Stimulated activated naive CD8-positive, alpha-beta T cell treated with anti-CD3 and anti-CD28 coated beads, Interleukin-15, amount 100 ng/mL, for 72 hours (primary cell): Measurements from ENCODE around the gene SLC66A2.
"Not testable (repeated sequence)": the region's sequence is repeated elsewhere in the genome, so short reads cannot be mapped to it uniquely, and the experiment has no call there.

Source experiments
- ATAC-seq: fragments of 150-1000 bp; cut with Tn5 transposase; 2 replicates; pipeline ENCODE4 v1.10.0; 2021; ENCODE audit warnings: mild to moderate bottlenecking, moderate library complexity
- DNase-seq, 2 donors: peaks; one replicate each; pipeline ENCODE4 v3.0.0; 2021 to 2022
- H3K27ac Mint-ChIP-seq, 2 donors: one replicate each; pipeline ENCODE4 v1.8.0; 2022; ENCODE audit warnings: mild to moderate bottlenecking in 2 of 2, mixed read lengths in 2 of 2, moderate library complexity in 2 of 2
- H3K27me3 Mint-ChIP-seq: one replicate; pipeline ENCODE4 v1.8.0; 2022; ENCODE audit warnings: mixed read lengths
- H3K4me1 Mint-ChIP-seq: one replicate; pipeline ENCODE4 v1.8.0; 2022; ENCODE audit warnings: mild to moderate bottlenecking, mixed read lengths
- H3K4me3 Mint-ChIP-seq, 2 donors: one replicate each; pipeline ENCODE4 v1.8.0; 2022; ENCODE audit warnings: mild to moderate bottlenecking in 2 of 2, mixed read lengths in 2 of 2, moderate library complexity in 1 of 2
- H3K9me3 Mint-ChIP-seq, 2 donors: one replicate each; pipeline ENCODE4 v1.8.0; 2022; ENCODE audit warnings: mixed read lengths in 2 of 2

SLC66A2 gene

DNA sequence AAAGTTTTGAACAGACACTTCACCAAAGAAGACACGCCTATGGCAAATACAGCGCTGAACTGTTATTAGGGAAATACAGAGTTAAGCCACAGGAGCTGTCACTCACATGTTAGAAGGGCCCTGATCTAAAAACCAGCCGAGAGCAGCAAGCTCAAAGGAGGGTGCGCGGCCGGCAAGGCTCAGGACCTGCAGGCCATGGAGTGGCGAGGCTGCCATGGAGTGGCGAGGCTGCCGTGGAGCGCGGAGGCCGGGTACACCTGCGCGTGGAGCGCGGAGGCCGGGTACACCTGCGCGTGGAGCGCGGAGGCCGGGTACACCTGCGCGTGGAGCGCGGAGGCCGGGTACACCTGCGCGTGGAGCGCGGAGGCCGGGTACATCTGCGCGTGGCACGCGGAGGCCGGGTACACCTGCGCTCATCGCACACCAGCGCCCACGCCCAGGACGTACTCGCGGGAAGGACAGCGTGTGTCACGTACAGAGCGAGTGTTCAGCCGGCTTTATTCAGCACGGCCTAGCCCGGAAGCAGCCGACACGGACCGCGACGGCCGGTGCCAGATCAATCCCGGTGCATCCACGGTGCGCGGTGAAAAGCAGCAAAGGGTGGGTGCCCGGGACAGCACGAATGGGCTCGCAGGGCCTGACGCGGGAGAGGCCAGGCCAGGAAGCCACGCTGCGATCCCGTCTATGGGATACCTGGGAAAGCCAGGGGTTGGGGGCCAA, 68.8 kb downstream of the SLC66A2 start:
- Mint-ChIP-seq H3K4me3 (no peak overlapping the region), H3K27ac (no peak overlapping the region), H3K4me1 (peaks cover 8% of the 10 kb centered on the region), H3K27me3 (no peaks in the 10 kb centered on the region), H3K9me3 (peaks cover 0 to 11% of the 10 kb centered on the region in 2 donors)
- ATAC-seq (peak; percentile 54), DNase-seq (peak in 1 of 2 donors; percentile 5)

DNA sequence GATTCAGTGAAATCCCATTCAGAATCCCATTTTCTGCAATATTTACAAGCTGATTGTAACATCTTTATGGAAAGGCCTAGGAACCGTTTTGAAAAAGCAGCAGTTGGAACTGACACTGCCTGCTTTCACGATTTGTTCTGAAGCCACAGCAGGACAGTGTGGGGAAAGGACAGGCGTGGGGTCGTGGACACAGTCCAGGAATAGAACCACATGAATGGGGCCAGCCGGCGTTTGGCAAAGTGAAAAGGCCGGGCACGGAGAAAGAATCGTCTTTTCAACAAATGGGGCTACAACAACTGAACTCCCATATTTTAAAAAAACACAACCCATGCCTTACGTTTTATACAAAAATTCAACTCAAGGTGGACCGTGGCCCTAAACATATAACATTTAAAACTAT, 69.8 kb downstream of the SLC66A2 start:
- Mint-ChIP-seq H3K9me3 (peaks cover 0 to 11% of the 10 kb centered on the region in 2 donors), H3K4me1 (peaks cover 8% of the 10 kb centered on the region), H3K27me3 (no peaks in the 10 kb centered on the region), H3K27ac (no peak overlapping the region), H3K4me3 (no peak overlapping the region)
- DNase-seq (no peak), ATAC-seq (no peak)

DNA sequence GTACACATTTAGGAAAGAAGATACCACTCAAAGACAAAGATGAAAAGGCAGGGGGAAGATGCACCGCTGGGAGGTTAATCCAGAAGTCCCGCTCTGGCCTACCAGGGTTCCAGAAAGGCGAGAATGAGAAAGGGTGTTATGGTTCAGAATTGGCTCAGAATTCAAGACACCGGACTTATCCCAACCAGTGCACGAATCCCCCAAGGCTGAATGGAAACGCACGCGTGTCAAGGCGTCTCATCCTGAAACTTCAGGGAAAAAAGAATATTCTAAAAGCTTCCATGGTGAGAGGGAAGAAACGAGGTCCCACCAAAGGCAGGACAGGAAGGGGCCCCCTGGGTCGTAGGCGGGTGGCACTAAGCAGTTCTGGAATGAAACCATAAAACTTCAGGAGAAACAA, 71.9 kb downstream of the SLC66A2 start:
- H3K27ac Mint-ChIP-seq: no peak overlapping the region
- peaks cover 0 to 11% of the 10 kb centered on the region in 2 donors for H3K9me3 Mint-ChIP-seq
- ATAC-seq (no peak), DNase-seq (no peak)
- H3K4me3 Mint-ChIP-seq: no peak overlapping the region
- no peaks in the 10 kb centered on the region for H3K27me3 Mint-ChIP-seq
- H3K4me1 Mint-ChIP-seq: peaks cover 3% of the 10 kb centered on the region

DNA sequence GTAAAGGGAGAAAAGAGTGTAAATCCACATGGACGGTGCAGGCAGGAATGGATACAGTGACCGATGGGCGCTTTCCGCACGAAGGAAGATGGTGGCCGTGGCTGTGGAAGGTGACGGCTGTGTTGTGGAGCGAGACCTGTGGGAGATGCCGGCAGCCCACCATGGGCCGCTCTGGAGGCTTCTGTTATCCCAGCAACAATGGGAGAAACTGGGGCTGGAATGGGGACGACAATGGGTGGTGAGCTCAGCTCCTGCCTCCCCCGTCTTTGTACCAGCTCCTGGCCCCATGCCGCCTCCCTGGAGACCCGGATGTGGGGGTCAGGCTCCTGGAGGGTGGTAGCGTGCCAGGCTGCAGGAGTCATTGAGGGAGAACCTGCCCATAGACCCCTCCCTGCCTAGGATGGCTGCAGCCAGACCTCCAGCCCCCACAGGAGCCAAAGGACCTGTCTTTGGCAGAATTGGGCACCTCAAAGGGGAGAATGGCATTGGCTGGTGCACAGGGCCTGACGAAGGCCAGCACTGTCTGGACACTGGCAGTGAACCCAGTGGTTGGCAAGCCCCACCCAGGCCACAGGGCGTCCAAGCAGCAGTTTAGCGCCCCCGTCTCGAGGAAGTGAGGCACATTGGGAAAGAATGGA, 72.6 kb downstream of the SLC66A2 start:
- peaks cover 0 to 11% of the 10 kb centered on the region in 2 donors for H3K9me3 Mint-ChIP-seq
- H3K27ac Mint-ChIP-seq: peak overlapping the region in 1 of 2 donors; percentile 61
- H3K4me1 Mint-ChIP-seq: no peaks in the 10 kb centered on the region

DNA sequence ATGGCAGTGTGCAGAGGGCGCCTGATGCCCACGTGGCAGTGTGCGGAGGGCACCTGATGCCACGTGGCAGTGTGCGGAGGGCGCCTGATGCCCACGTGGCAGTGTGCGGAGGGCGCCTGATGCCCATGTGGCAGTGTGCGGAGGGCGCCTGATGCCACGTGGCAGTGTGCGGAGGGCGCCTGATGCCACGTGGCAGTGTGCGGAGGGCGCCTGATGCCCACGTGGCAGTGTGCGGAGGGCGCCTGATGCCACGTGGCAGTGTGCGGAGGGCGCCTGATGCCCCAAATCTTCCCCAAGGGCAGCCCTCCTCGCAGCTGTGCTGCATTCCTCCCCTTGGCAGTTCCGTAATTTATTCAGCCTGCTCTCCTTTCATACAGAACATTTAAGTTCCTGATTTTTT, 73.2 kb downstream of the SLC66A2 start:
- not testable (repeated sequence) for DNase-seq, H3K27me3 Mint-ChIP-seq, H3K27ac Mint-ChIP-seq, ATAC-seq, H3K4me3 Mint-ChIP-seq, H3K4me1 Mint-ChIP-seq
- peaks cover 0 to 11% of the 10 kb centered on the region in 2 donors for H3K9me3 Mint-ChIP-seq

More for the DNA sequence above, 72.6 kb downstream of the SLC66A2 start:
- no peak for ATAC-seq
- no peak overlapping the region for H3K4me3 Mint-ChIP-seq
- H3K27me3 Mint-ChIP-seq: no peaks in the 10 kb centered on the region
- no peak for DNase-seq

DNA sequence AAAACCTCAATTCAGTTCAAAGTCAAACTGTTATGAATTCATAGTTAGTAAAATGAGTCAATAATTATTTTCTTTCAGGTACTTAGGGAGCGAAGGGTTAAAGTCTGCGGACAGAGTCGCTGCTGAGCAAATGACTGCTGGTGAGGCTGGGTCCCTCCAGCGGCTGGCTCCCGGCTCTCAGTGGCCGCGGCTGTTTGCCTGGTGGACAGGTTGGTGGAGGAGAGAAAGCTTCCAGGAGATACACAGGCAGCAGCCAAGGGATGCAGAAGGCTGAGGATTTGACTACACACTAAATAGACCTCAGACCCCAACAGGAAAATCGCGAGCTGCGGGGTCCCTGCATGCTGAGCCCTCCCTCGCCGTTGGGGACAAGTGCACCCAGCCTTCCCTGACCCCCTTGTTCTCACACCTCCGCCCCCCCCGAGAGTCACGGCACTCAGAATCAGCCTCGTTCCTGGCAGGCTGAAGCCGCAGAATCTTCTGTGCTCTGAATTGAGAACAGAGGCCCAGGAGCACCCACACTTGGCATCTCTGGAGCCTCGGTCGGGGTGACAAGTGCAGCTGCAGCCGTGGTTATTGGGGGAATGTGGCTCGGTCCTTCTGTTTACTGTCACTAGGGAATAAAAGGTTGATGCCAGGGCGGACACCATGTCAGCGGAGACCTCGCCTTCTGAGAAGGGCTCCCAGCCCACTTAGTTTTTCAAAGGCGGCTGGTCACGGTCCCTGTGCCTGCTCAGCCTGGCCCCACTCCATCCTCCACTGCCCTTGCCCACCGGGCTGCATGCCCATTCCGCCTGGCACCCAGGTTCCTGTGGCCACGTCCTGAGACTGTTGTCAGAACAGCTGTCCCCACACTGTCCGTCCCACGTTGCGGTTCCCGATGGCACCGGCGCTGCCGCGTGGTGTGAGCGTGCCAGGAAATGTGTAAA, 74.0 kb downstream of the SLC66A2 start:
- ATAC-seq (no peak), DNase-seq (no peak)
- no peak overlapping the region for H3K27ac Mint-ChIP-seq
- H3K4me3 Mint-ChIP-seq: no peak overlapping the region
- H3K4me1 Mint-ChIP-seq: no peaks in the 10 kb centered on the region
- no peaks in the 10 kb centered on the region for H3K27me3 Mint-ChIP-seq
- peaks cover 0 to 11% of the 10 kb centered on the region in 2 donors for H3K9me3 Mint-ChIP-seq

DNA sequence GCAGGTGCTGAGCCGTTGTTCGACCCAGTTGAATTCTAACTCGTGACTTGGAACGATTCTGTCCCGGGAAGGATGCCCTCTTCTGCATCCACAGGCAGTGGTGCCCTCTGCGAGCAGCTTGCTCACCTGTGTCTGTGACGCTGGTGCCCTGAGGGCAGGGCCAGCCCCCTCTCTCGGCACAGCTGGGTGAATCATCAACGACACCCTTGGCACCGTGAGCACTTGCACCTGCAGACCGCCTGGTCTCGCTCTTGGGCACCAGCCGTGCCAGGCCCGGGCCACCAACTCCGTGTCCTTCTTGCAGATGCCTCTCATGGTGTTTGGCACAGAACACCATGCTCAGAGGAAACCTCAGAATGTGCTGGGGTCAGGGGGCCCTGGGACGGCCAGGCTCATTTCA, 75.0 kb downstream of the SLC66A2 start:
- no peaks in the 10 kb centered on the region for H3K27me3 Mint-ChIP-seq
- no peaks in the 10 kb centered on the region for H3K4me1 Mint-ChIP-seq
- DNase-seq (peak in 1 of 2 donors; percentile 4), ATAC-seq (no peak)
- H3K27ac Mint-ChIP-seq: peak overlapping the region in 1 of 2 donors; percentile 27
- peaks cover 0 to 11% of the 10 kb centered on the region in 2 donors for H3K9me3 Mint-ChIP-seq
- H3K4me3 Mint-ChIP-seq: no peak overlapping the region

DNA sequence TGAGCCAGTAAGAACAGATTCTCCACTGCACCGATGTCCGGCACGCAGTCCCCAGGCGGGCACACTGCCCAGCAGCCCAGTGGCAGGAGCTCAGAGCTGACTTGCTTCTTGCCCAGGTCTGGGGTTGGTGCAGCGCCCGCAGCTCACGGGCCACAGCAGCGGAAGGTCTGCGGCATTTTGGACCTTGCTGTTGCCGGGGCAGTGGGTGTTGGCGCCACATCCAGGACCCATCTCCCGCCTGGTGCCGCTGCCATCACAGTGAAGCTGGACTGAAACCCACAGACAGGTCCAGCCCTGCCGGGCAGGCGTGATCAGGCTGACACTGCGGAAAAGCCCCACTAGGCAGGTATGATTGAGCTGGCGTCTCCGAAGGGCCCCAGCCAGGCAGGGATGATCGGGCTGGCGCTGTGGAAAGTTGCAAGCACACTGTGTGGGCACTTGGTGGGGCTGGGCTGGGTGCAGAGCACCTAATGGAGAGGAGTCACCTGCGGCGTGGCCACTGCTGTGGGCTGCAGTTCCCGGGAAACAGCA, 75.5 kb downstream of the SLC66A2 start:
- Mint-ChIP-seq H3K27ac (no peak overlapping the region), H3K27me3 (no peaks in the 10 kb centered on the region), H3K4me1 (no peaks in the 10 kb centered on the region), H3K4me3 (no peak overlapping the region), H3K9me3 (peaks cover 0 to 11% of the 10 kb centered on the region in 2 donors)
- DNase-seq (peak in 1 of 2 donors; percentile 3), ATAC-seq (no peak)

DNA sequence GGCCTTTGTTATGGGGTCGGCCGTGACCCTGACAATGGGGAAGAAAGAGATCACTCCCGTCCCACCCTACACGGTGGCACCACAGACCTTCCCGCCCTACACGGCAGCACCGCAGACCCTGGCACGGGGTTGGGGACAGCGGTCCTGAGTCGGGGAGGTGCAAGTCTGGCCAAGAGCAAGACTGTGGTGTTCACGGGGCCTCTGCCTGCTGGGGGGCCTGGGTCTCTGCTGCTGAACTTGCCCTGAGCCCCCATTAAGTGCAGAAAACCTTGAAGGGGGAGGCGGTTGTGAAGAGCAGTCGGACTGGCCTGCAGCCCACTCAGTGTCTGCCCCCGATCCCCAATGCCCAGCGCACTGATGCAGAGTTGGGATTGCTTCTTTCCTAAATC, 75.9 kb downstream of the SLC66A2 start:
- no peak for ATAC-seq
- Mint-ChIP-seq H3K4me1 (no peaks in the 10 kb centered on the region), H3K4me3 (no peak overlapping the region), H3K27ac (no peak overlapping the region), H3K27me3 (no peaks in the 10 kb centered on the region), H3K9me3 (peaks cover 0 to 11% of the 10 kb centered on the region in 2 donors)
- no peak for DNase-seq

DNA sequence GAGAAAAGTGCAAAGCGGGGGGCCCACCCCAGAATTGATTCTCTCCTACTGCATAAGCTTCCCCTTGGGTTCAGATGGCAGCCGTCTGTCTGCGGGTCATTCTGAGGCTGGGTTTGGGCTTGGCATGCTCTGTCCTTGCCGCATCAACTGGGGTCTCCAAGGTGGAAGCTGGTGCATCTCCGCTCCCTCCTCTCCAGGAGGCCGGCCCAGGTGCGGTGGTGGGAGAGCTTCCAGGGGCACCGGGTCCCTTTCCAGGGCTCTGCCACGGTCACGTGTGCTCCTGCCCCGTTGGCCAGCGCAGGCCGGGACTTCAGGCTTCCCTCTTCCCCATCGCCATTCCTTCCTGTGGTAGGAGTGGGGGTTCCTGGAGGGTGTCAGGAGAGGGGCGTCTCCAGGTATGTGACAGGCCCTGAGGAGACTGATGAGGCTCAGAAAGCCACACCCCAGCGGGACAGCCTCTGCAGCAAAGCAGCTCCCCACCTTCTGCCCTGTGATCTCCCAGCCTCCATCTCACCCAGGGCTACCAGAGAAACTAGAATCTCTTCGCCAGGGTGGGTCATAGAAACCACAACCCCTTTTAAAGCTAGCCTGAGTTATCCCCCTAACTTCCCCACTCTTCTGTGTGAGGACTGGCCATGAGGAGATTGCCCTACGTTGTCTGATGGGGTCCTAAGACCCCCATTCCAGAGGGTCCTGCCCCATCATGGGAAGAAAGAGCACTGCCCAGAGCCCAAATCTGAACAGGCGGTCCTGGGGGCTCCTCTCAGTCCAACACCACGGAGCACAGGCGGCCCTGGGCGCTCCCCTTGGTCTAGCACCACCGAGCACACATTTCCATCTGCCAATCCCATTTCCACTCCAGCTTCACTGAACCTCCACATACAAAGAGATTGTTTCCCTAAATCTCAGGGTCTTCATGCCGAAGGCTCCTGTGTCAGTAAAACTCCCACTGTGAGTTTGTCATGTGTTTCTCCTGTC, 76.6 kb downstream of the SLC66A2 start:
- Mint-ChIP-seq H3K4me1 (no peaks in the 10 kb centered on the region), H3K27me3 (no peaks in the 10 kb centered on the region), H3K27ac (no peak overlapping the region), H3K4me3 (no peak overlapping the region), H3K9me3 (peaks cover 0 to 11% of the 10 kb centered on the region in 2 donors)
- ATAC-seq (no peak), DNase-seq (no peak)

DNA sequence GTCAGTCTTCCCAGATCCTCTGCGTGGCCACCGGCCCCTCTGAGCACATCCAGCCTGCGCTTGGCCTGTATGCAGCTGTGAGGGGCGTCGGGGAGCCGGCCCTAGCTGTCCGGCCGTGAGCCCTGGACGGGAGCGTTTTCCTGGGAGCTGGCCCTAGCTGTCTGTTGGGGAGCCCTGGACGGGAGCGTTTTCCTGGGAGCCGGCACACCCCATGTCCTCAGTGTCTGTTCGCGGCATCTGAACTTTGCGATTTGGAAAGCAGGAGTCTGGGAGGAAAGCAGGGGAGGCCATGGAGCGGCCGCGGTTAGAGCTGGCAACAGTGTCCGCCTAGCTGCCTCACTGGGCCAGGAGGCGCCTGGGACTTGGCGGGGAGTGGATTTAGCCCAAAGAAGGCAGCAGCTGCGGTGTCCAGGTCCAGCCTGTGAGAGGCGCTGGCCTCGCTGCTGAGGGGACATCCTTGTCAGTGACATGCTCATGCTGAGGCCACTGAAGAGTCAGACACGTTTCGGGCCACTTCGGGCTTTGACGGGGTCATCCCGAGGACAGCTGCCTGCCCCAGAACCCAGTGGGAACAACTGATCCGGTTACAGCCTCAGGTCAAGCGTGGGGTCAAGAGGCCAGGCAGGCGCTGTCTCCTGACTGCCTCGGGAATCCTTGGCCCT, 77.9 kb downstream of the SLC66A2 start:
- DNase-seq: no peak
- H3K9me3 Mint-ChIP-seq: peaks cover 0 to under 1% of the 10 kb centered on the region in 2 donors
- H3K27me3 Mint-ChIP-seq: no peaks in the 10 kb centered on the region
- H3K4me1 Mint-ChIP-seq: no peaks in the 10 kb centered on the region
- no peak overlapping the region for H3K4me3 Mint-ChIP-seq
- ATAC-seq: no peak
- H3K27ac Mint-ChIP-seq: peak overlapping the region in 1 of 2 donors; percentile 48

DNA sequence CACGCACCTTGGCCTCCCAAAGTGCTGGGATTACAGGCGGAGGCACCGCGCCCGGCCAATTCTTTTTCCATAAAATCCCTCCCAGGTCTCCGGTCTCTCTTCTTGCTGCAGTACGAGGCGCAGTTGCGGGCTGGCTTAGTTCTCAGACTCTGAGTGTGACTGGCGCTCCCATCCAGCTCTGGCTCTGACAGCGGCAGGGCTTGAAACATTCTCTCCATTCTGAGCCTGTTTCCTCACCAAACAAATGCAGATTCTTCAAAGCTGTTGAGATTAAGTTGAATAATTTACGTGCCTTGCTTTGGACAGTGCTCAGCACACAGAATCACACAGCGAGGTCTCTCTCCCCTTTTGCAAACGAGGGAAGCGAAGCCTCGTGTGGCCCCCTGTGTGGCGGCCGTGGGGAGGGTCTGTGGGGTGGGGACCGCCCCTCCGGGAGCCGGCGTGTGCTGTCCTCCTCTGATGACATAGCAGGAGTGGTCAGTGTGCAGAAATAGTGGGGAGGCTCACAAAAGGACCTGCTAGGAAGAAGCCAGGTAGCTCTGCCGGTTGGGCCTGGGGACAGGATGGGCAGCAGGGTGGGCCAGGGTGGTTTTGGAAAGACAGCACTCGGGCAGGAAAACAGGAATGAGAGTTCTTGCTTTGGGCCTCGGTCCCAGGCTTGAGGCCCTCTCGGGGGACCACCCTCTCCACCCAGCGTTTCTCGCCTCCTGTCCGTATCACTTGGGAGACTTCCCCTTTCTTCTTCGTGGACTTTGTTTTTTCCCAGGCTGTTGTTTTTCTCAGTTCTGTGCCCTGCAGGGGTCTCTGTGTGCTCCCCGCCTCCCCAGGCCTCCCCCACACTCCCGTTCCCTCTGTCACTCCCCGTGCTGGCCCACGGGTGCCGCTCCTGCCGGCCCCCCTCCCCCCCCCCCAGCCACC, 78.7 kb downstream of the SLC66A2 start:
- H3K27ac Mint-ChIP-seq: no peak overlapping the region
- no peak overlapping the region for H3K4me3 Mint-ChIP-seq
- H3K4me1 Mint-ChIP-seq: no peaks in the 10 kb centered on the region
- no peaks in the 10 kb centered on the region for H3K9me3 Mint-ChIP-seq
- no peaks in the 10 kb centered on the region for H3K27me3 Mint-ChIP-seq
- DNase-seq (no peak), ATAC-seq (no peak)

DNA sequence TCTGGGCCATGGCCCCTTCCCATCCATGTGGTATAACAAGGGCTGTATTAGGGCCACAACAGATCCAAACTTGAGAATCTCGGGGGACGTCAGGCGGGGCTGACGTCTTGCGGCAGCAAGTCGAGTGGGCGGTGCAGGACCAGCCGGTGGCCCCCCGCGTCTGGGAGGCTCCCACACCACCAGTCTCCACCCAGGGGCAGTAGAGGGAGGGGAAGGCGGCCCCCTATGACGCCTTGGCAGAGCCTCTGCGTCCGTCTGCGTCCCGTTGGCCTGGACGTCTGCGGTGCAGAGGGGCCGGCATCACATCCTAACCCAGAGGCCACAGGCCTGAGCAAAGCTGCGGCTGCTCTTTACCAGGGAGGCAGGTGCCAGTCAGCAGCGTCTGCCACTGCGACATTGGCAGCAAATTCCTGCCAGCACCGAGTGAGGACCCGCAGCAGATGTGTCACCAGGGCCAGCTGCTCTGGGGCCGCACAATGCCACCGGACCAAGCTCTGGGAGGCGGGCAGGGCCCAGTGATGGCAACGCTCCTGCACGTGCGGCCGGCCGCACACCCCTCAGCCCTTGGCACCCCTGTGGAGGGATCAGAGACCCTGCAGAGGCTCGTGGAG, 79.9 kb downstream of the SLC66A2 start:
- DNase-seq (no peak), ATAC-seq (no peak)
- no peaks in the 10 kb centered on the region for H3K27me3 Mint-ChIP-seq
- H3K27ac Mint-ChIP-seq: no peak overlapping the region
- no peaks in the 10 kb centered on the region for H3K4me1 Mint-ChIP-seq
- no peaks in the 10 kb centered on the region for H3K9me3 Mint-ChIP-seq
- H3K4me3 Mint-ChIP-seq: no peak overlapping the region
